IMR-90 (cell line): ENCODE data around the gene DAZL.

Source experiments
- BHLHE40 ChIP-seq: fragments of 150-350 bp; IDR thresholded peaks from 2 replicates; pipeline ENCODE4 v1.6.1; 2016; ENCODE audit warnings: mild to moderate bottlenecking, low read depth, low read length
- CEBPB ChIP-seq: IDR thresholded peaks from 2 replicates; pipeline ENCODE4 v1.6.1; 2012; ENCODE audit warnings: low read depth, low read length, improper control_type of control experiment
- FOS ChIP-seq: fragments of 150-350 bp; IDR thresholded peaks from 2 replicates; pipeline ENCODE4 v1.6.1; 2016; ENCODE audit warnings: low read depth, low read length
- MAFK ChIP-seq: IDR thresholded peaks from 2 replicates; pipeline ENCODE4 v1.6.1; 2012; ENCODE audit warnings: low read depth, low read length, improper control_type of control experiment
- MAZ ChIP-seq: IDR thresholded peaks from 2 replicates; pipeline ENCODE4 v1.6.1; 2012; ENCODE audit warnings: low read depth, mild to moderate bottlenecking, low read length, improper control_type of control experiment, moderate library complexity, borderline replicate concordance
- MXI1 ChIP-seq: IDR thresholded peaks from 2 replicates; pipeline ENCODE4 v1.6.1; 2012; ENCODE audit warnings: low read depth, mild to moderate bottlenecking, low read length, moderate library complexity, borderline replicate concordance
- POLR2A ChIP-seq: IDR thresholded peaks from 2 replicates; pipeline ENCODE4 v1.6.1; 2012; ENCODE audit warnings: mild to moderate bottlenecking, low read depth, low read length
- RAD21 ChIP-seq: IDR thresholded peaks from 2 replicates; pipeline ENCODE4 v1.6.1; 2012; ENCODE audit warnings: low read length, improper control_type of control experiment
- RCOR1 ChIP-seq: IDR thresholded peaks from 2 replicates; pipeline ENCODE4 v1.6.1; 2012; ENCODE audit warnings: mild to moderate bottlenecking, low read length, improper control_type of control experiment; ENCODE audit not compliant: insufficient replicate concordance
- RFX5 ChIP-seq: IDR thresholded peaks from 2 replicates; pipeline ENCODE4 v1.8.0; 2012; ENCODE audit warnings: low read depth, mild to moderate bottlenecking, low read length, moderate library complexity
- SMC3 ChIP-seq: fragments of 150-350 bp; IDR thresholded peaks from 2 replicates; pipeline ENCODE4 v1.6.1; 2016; ENCODE audit warnings: low read depth, mild to moderate bottlenecking, antibody characterized with exemption, low read length, moderate library complexity
- USF2 ChIP-seq: fragments of 150-350 bp; IDR thresholded peaks from 2 replicates; pipeline ENCODE4 v1.6.1; 2017; ENCODE audit warnings: mild to moderate bottlenecking, antibody characterized with exemption, low read length, low read depth
- TF ChIP-seq, protein P1 (sequence below): conservative IDR thresholded peaks from 2 replicates; pipeline ENCODE4 v1.5.1; 2012; ENCODE audit warnings: mild to moderate bottlenecking, low read depth, low read length, improper control_type of control experiment

GRCh38 chr3:16604887-16605602 is at the start of gene DAZL:
- no peak for TF ChIP-seq RCOR1
- no peak for TF ChIP-seq MXI1
- TF ChIP-seq, protein P1, sequence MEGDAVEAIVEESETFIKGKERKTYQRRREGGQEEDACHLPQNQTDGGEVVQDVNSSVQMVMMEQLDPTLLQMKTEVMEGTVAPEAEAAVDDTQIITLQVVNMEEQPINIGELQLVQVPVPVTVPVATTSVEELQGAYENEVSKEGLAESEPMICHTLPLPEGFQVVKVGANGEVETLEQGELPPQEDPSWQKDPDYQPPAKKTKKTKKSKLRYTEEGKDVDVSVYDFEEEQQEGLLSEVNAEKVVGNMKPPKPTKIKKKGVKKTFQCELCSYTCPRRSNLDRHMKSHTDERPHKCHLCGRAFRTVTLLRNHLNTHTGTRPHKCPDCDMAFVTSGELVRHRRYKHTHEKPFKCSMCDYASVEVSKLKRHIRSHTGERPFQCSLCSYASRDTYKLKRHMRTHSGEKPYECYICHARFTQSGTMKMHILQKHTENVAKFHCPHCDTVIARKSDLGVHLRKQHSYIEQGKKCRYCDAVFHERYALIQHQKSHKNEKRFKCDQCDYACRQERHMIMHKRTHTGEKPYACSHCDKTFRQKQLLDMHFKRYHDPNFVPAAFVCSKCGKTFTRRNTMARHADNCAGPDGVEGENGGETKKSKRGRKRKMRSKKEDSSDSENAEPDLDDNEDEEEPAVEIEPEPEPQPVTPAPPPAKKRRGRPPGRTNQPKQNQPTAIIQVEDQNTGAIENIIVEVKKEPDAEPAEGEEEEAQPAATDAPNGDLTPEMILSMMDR, result no peak
- TF ChIP-seq MAZ, result no peak
- no peak for TF ChIP-seq FOS
- no peak for TF ChIP-seq POLR2A
- TF ChIP-seq MAFK, result no peak
- TF ChIP-seq SMC3, result no peak
- TF ChIP-seq RFX5, result no peak
- TF ChIP-seq USF2, result no peak
- TF ChIP-seq RAD21, result no peak
- no peak for TF ChIP-seq BHLHE40
- no peak for TF ChIP-seq CEBPB
